Endothelial cell of umbilical vein (primary cell): ENCODE results near the gene PADI1. TPM values are rescaled to one million over a fixed set of nuclear protein-coding genes. Genes with fewer than 3 reads are reported as not detected.

Experiments used
- BruUV-seq: library from RNA; stranded (reverse); fragments of 400-500 nt; replicated peaks from 2 replicates; lab custom pipeline; 2021; lab: Mats Ljungman, UMichigan
- CTCF ChIA-PET: fragments of 300-600, 350-600 bp; sonication (Branson Sonifier 250); formaldehyde crosslinking; loops from one replicate; lab custom pipeline; 2021; ENCODE audit warnings: antibody characterized with exemption, inconsistent platforms; lab: Charles Lee
- POLR2A ChIA-PET: fragments of 300-600, 350-600 bp; sonication (Branson Sonifier 250); formaldehyde crosslinking; loops from one replicate; lab custom pipeline; 2021; ENCODE audit warnings: antibody characterized with exemption, inconsistent platforms; lab: Charles Lee
- DNase-seq: peaks from one replicate; pipeline ENCODE4 v3.0.0-alpha.2; 2011; ENCODE audit warnings: low read depth, low spot score
- FAIRE-seq: peaks from 2 replicates; lab custom pipeline; 2011; peaks lifted over from hg19 to GRCh38; lab: Jason Lieb, UNC
- H2AFZ ChIP-seq: 2 replicates; pipeline ENCODE4 v1.6.0; 2012; ENCODE audit warnings: low read depth, low read length, control low read depth, inconsistent platforms
- H3K27ac ChIP-seq: 2 replicates; pipeline ENCODE4 v1.5.1; 2011; ENCODE audit warnings: low read depth, mild to moderate bottlenecking, control low read depth, low read length, moderate library complexity; ENCODE audit not compliant: insufficient read depth
- H3K27me3 ChIP-seq, 2 experiments: 2 replicates each; pipeline versions ENCODE4 v1.6.0 to v1.6.1; 2011; ENCODE audit warnings: low read length in 2 of 2, mixed read lengths in 1 of 2; ENCODE audit not compliant: control insufficient read depth in 2 of 2, insufficient read depth in 2 of 2
- H3K36me3 ChIP-seq, 2 experiments: 2 replicates in 1 of 2; 3 replicates in 1 of 2; pipeline ENCODE4 v1.5.1; 2011; ENCODE audit warnings: low read length in 2 of 2, mild to moderate bottlenecking in 1 of 2, moderate library complexity in 1 of 2; ENCODE audit not compliant: control insufficient read depth in 2 of 2, insufficient read depth in 2 of 2; ENCODE audit errors: extremely low read depth in 1 of 2
- H3K4me1 ChIP-seq: 3 replicates; pipeline ENCODE4 v1.5.1; 2011; ENCODE audit warnings: mild to moderate bottlenecking, low read length; ENCODE audit not compliant: control insufficient read depth, insufficient read depth; ENCODE audit errors: extremely low read depth
- H3K4me2 ChIP-seq: 2 replicates; pipeline ENCODE4 v1.6.1; 2011; ENCODE audit warnings: low read length, control low read depth, mixed read lengths; ENCODE audit not compliant: insufficient read depth
- H3K4me3 ChIP-seq, 3 experiments: fragments of 200-600 bp in 1 of 3; sonication (generic), shearing (Covaris generic) in 1 of 3; replicated peaks in 1 of 3; 2 replicates each; pipeline ENCODE4 v1.5.1; 2011 to 2016; ENCODE audit warnings: control low read depth in 3 of 3, low read length in 3 of 3, mild to moderate bottlenecking in 2 of 3, inconsistent platforms in 1 of 3, low read depth in 1 of 3, moderate library complexity in 1 of 3; ENCODE audit not compliant: insufficient read depth in 1 of 3
- H3K79me2 ChIP-seq: 2 replicates; pipeline ENCODE4 v1.6.0; 2012; ENCODE audit warnings: low read length, inconsistent platforms; ENCODE audit not compliant: control insufficient read depth, insufficient read depth
- H3K9ac ChIP-seq: replicated peaks from 2 replicates; pipeline ENCODE3; 2011; ENCODE audit warnings: low read length, control low read depth; ENCODE audit not compliant: insufficient read depth; ENCODE audit errors: extremely low read depth
- H3K9me1 ChIP-seq: replicated peaks from 3 replicates; pipeline ENCODE4 v1.6.0; 2011; ENCODE audit warnings: mild to moderate bottlenecking, low read length; ENCODE audit not compliant: control insufficient read depth, insufficient read depth; ENCODE audit errors: extremely low read depth
- H3K9me3 ChIP-seq: replicated peaks from 2 replicates; pipeline ENCODE4 v1.5.1; 2012; ENCODE audit warnings: low read length, inconsistent platforms; ENCODE audit not compliant: control insufficient read depth, insufficient read depth
- H4K20me1 ChIP-seq: replicated peaks from 2 replicates; pipeline ENCODE3; 2011; ENCODE audit warnings: mild to moderate bottlenecking, low read length; ENCODE audit not compliant: control insufficient read depth, insufficient read depth; ENCODE audit errors: extremely low read depth
- CTCF ChIP-seq, 2 donors: IDR thresholded peaks; 1 replicate in 1 of 2; 2 replicates in 1 of 2; pipeline ENCODE4 v1.5.1; 2011; ENCODE audit warnings: low read length in 2 of 2, mild to moderate bottlenecking in 2 of 2, moderate library complexity in 2 of 2, control low read depth in 1 of 2, inconsistent platforms in 1 of 2, low read depth in 1 of 2; ENCODE audit not compliant: insufficient read depth in 1 of 2; ENCODE audit errors: extremely low read depth in 1 of 2
- EZH2 ChIP-seq: IDR thresholded peaks from 2 replicates; pipeline ENCODE4 v1.6.1; 2012; ENCODE audit warnings: borderline replicate concordance, low read depth, mild to moderate bottlenecking, moderate library complexity, low read length, inconsistent platforms; ENCODE audit not compliant: severe bottlenecking
- FOS ChIP-seq: IDR thresholded peaks from 2 replicates; pipeline ENCODE4 v1.6.1; 2011; ENCODE audit warnings: mild to moderate bottlenecking, low read length, moderate library complexity, borderline replicate concordance; ENCODE audit not compliant: insufficient read depth
- GATA2 ChIP-seq: IDR thresholded peaks from 2 replicates; pipeline ENCODE4 v1.7.0; 2011; ENCODE audit warnings: low read depth, mild to moderate bottlenecking, moderate library complexity, mixed read lengths, low read length; ENCODE audit not compliant: insufficient read length, insufficient read depth
- JUN ChIP-seq: IDR thresholded peaks from 2 replicates; pipeline ENCODE4 v1.6.1; 2011; ENCODE audit warnings: borderline replicate concordance, low read depth; ENCODE audit not compliant: insufficient read length, insufficient read depth
- MAX ChIP-seq: IDR thresholded peaks from 2 replicates; pipeline ENCODE4 v1.6.1; 2011; ENCODE audit not compliant: insufficient read depth, insufficient read length
- MYC ChIP-seq: IDR thresholded peaks from one replicate; pipeline ENCODE4 v1.6.1; 2011; ENCODE audit warnings: mild to moderate bottlenecking, low read depth, low read length
- POLR2A ChIP-seq: IDR thresholded peaks from 2 replicates; pipeline ENCODE4 v1.6.1; 2012; ENCODE audit warnings: low read depth, mild to moderate bottlenecking, control low read depth, low read length
- POLR2AphosphoS5 ChIP-seq: IDR thresholded peaks from 2 replicates; pipeline ENCODE4 v1.6.1; 2012; ENCODE audit warnings: low read depth, mild to moderate bottlenecking, control low read depth, low read length, moderate library complexity; ENCODE audit not compliant: insufficient read depth
- dilution Hi-C: fragments of 300-500 bp; cut with MboI; formaldehyde crosslinking; loops from one replicate; pipeline ENCODE4 v1.15.0; 2019; ENCODE audit warnings: low sequenced_read_pairs; ENCODE audit not compliant: extremely low pct_ligation_motif_present
- intact Hi-C: fragments of 100-400 bp; cut with micrococcal nuclease; formaldehyde crosslinking; loops from one replicate; pipeline ENCODE4 v1.10.0; 2022
- polyA plus RNA-seq, 4 experiments: library from polyadenylated mRNA; depleted of rRNA in 3 of 4; stranded (reverse) in 3 of 4; unstranded in 1 of 4; fragments of >200 nt; gene quantifications; 2 replicates each; pipeline versions ENCODE4 v1.2.1 to v1.2.3, GENCODE V29; 2011 to 2012; ENCODE audit warnings: missing spikeins in 1 of 4
- total RNA-seq: library from RNA; stranded (reverse); gene quantifications from 2 replicates; pipeline ENCODE4 v1.2.3, GENCODE V29; 2021

The PADI1 gene
- total and polyA plus RNA-seq, 2 donors (not counting 3 experiments of a cell fraction or from before 2014, with no cell fraction given): 0.01 TPM; not detected in 1

GRCh38 chr1:17244821-17245740 is 40.2 kb downstream of the PADI1 start:
- H3K4me1 ChIP-seq: no peaks in the 10 kb centered on the region
- H3K27me3 ChIP-seq: peaks cover 4 to 8% of the 10 kb centered on the region in 2 experiments
- H3K9me1 ChIP-seq: no peaks in the 10 kb centered on the region
- no peaks in the 10 kb centered on the region for H4K20me1 ChIP-seq
- no peak overlapping the region for H3K9ac ChIP-seq
- no peak overlapping the region for H3K4me3 ChIP-seq
- intact Hi-C loops (no loop called here), dilution Hi-C loops (no loop called here)
- H2AFZ ChIP-seq: no peak overlapping the region
- H3K9me3 ChIP-seq: no peaks in the 10 kb centered on the region
- POLR2A ChIA-PET: no interaction called here
- DNase-seq (no peak), FAIRE-seq (no peak)
- no peaks in the 10 kb centered on the region for H3K36me3 ChIP-seq
- TF ChIP-seq POLR2A (no peak), JUN (no peak), POLR2AphosphoS5 (no peak), GATA2 (no peak), EZH2 (no peak), FOS (no peak), CTCF (IDR thresholded peaks at IDR 0.05; ENCODE audit: extremely low read depth in 1 of 2, insufficient read depth in 1 of 2, low read depth in 1 of 2, low read length in 2 of 2) (no peak), MAX (no peak), MYC (no peak)
- CTCF ChIA-PET: interaction anchor here (0.8 to 2.1 kb wide), 6 partner anchors 8 to 120 kb away, joined by 3 to 6 read pairs (median 4); no protein-coding TSS in a partner anchor
- no peak overlapping the region for H3K27ac ChIP-seq
- no TSS peak for BruUV-seq
- no peaks in the 10 kb centered on the region for H3K79me2 ChIP-seq
- no peak overlapping the region for H3K4me2 ChIP-seq
